IPS-18c (cell line): ENCODE data around the gene NOL4.

Experiments used
- H3K4me3 ChIP-seq: 2 replicates; pipeline ENCODE4 v1.7.0; 2013; ENCODE audit warnings: low read depth, mild to moderate bottlenecking, low read length, moderate library complexity; ENCODE audit not compliant: insufficient read depth
- H3K9me3 ChIP-seq: one replicate; pipeline ENCODE4 v1.6.1; 2013; ENCODE audit warnings: mild to moderate bottlenecking, low read length, moderate library complexity; ENCODE audit not compliant: control insufficient read depth, insufficient read depth

The NOL4 gene

DNA sequence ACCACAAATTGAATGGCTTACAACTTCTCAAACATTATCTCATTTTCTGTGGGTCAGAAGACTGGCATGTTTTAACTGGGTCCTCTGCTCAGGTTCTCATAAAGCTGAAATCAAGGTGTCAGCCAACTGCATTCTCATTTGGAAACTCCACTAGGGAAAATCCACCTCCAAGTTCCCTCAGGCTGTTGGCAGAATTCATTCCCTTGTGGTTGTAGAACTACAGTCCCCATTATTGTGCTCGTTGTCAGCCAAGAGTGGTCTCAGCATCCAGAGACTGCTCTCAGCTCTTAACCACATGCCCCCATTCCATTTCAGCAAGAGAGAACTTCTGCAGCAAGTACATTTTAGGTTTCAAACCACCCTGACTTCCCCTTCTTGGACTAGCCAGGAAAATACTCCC, 12.2 kb downstream of the NOL4 start:
- H3K4me3 ChIP-seq: no peak overlapping the region
- no peaks in the 10 kb centered on the region for H3K9me3 ChIP-seq

DNA sequence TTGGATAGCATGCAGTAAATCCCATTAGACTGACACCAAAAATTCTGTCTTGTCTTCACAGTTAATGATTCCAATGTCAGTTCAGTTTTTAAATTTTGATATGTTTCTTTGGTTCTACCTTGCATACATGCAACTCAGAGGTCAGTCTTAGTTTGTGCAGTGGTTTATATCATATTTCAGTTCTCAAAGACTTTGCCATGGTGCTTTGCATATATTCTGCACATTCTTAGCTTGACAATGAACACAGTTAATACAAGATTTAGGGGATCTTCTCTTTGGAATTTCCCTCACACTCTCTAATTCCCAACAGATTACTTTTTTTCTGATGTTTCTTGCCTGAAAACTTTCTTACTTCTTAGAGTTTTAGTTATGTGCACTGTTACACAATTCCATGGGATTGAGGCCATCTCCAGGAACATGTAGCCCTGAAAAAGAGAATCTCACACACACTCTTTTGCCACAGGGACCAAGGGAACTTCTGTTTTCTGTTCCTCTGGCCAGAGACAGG, 17.3 kb downstream of the NOL4 start:
- Histone ChIP-seq H3K9me3 (no peaks in the 10 kb centered on the region), H3K4me3 (no peak overlapping the region)

DNA sequence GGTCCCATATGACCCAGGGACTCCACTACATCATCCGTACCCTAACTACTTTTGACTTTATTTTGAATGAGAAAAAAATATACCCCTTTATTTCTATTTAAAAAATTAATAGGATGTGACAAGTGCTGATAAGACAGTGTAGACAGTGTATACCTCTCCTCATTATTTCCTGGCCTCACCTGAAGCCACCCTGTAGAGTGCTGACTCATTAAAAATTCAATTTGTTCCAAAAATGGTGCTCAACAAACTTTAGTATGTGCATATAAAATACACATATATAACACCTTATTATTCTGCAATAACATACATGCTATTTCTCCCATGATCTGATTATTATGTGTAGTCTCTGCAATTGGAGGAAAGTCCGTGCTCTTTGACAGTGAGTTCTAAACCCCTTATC, 20.8 kb downstream of the NOL4 start:
- H3K9me3 ChIP-seq: no peaks in the 10 kb centered on the region
- H3K4me3 ChIP-seq: no peak overlapping the region

DNA sequence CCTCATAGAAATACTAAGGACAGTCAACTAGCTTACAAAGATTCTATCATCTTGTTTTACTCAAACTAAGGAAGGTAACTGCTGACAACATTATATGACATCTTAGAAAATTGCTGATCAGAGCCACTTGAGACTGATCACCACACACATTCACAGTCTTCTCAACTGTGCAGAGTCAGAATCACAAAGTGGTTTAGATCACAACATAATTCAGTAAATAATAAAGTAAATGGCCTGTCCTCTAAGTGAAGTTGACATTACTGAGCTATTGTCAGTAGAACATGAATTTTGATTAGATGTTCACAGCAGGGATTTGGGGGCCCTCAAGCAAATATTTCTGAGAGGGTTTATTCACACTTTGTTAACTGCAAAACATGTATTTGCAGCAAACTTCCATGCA, 28.5 kb downstream of the NOL4 start:
- no peaks in the 10 kb centered on the region for H3K9me3 ChIP-seq

DNA sequence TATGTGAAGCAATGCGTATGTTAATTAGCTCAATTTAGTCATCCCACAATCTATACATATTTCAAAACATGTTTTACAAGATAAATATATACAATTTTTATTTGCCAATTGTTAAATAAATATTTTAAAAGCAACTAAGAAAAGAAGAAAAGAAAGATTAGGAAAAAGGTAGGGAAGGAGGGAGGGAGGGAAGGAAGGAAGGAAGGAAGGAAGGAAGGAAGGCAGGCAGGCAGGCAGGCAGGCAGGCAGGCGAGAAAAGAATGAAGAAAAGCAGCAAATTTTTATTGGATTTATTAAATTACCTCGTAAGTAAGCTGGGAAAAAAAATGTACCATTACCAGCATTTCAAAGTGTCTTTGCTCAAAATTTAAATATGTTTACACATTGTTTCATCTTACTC, 30.5 kb downstream of the NOL4 start:
- no peak overlapping the region for H3K4me3 ChIP-seq
- no peaks in the 10 kb centered on the region for H3K9me3 ChIP-seq

More for the DNA sequence above, 28.5 kb downstream of the NOL4 start:
- no peak overlapping the region for H3K4me3 ChIP-seq

DNA sequence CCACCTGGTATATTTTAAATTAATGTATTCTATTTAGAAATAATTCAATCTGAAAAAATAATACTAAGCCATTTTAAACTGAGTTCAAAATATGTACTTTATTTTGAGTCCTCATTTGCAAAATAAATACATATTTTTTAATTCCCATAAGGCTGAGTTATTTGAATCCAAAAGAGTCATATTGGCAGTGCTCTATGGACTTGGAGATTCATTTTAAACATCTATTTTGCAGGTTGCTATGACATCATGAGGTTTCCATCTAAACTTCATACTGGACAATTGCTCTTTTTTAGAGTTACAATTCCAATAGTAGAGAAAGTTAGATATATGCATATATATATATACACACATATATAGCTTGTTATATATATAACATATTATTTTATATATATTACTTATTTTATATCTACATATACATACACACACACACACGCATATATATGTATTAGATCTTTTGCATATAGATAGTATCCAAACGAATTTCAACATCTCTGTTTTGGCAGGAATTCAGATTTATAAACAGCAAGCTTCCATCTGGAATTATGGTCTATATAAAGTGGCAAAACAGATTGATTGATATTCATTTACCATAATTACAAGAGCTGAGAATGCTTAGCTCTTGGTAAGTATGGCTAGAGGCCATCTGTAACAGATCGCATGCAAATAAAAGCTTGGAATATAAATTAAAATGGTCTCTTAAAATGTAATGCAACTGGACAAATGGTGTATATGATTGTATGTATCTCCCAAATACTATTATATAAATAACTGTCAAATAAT, 34.9 kb downstream of the NOL4 start:
- no peak overlapping the region for H3K4me3 ChIP-seq
- no peaks in the 10 kb centered on the region for H3K9me3 ChIP-seq
